NCI-H82 (cell line): Measurements from ENCODE around the gene IL18R1.
"Not testable (repeated sequence)": the region's sequence is repeated elsewhere in the genome, so short reads cannot be mapped to it uniquely, and the experiment has no call there.

Experiments used
- DNase-seq: peaks from one replicate; lab custom pipeline; 2025; lab: John Stamatoyannopoulos, UW

IL18R1 gene

GRCh38 chr2:102355526-102356380 lies at the start of gene IL18R1:
Gene IL18R1, plus strand, starts transcription at chr2:102355796. Its CDS starts 6,865 bp downstream, at chr2:102362661.
- DNase-seq, result peak; percentile 72

- no peak for DNase-seq
These were observed 49.5 kb upstream of the IL18R1 start for GRCh38 chr2:102306125-102306524.

GRCh38 chr2:102310964-102311640 lies 44.5 kb upstream of the IL18R1 start, which contains the start of gene IL1RL1:
Gene IL1RL1, plus strand, starts transcription at chr2:102311563. Its CDS starts 26,702 bp downstream, at chr2:102338265.
- DNase-seq, result no peak

- no peak for DNase-seq
These were observed 42.6 kb upstream of the IL18R1 start for GRCh38 chr2:102313025-102313424.

GRCh38 chr2:102313471-102313870 lies 42.1 kb upstream of the IL18R1 start:
- DNase-seq, result no peak

GRCh38 chr2:102313950-102314349 lies 41.6 kb upstream of the IL18R1 start:
- no peak for DNase-seq

GRCh38 chr2:102315921-102316320 lies 39.7 kb upstream of the IL18R1 start:
- DNase-seq, result no peak

- DNase-seq, result no peak
These were observed 37.9 kb upstream of the IL18R1 start for GRCh38 chr2:102317715-102318114.

GRCh38 chr2:102318437-102318836 lies 37.2 kb upstream of the IL18R1 start:
- DNase-seq, result no peak

GRCh38 chr2:102321941-102322719 lies 33.5 kb upstream of the IL18R1 start:
- DNase-seq, result no peak

- DNase-seq, result not testable (repeated sequence)
These were observed 30.7 kb upstream of the IL18R1 start for GRCh38 chr2:102324914-102325313.

GRCh38 chr2:102331311-102331980 lies 24.1 kb upstream of the IL18R1 start:
- DNase-seq, result no peak

- DNase-seq, result no peak
These were observed 21.1 kb upstream of the IL18R1 start for GRCh38 chr2:102334486-102334885.

- DNase-seq, result no peak
These were observed 19.7 kb upstream of the IL18R1 start for GRCh38 chr2:102335871-102336366.

GRCh38 chr2:102336502-102336945 lies 19.1 kb upstream of the IL18R1 start:
- DNase-seq, result no peak

GRCh38 chr2:102337012-102337411 lies 18.6 kb upstream of the IL18R1 start:
- DNase-seq, result no peak

GRCh38 chr2:102337481-102338386 lies 17.9 kb upstream of the IL18R1 start:
- DNase-seq, result no peak

GRCh38 chr2:102340778-102341177 lies 14.8 kb upstream of the IL18R1 start:
- no peak for DNase-seq

GRCh38 chr2:102342888-102343287 lies 12.7 kb upstream of the IL18R1 start:
- DNase-seq, result no peak

- no peak for DNase-seq
These were observed 11.2 kb upstream of the IL18R1 start for GRCh38 chr2:102344397-102344796.
